Esophagus muscularis mucosa (tissue), 4 donors: Measurements from ENCODE around the gene CHST14. TPM values are rescaled to one million over a fixed set of nuclear protein-coding genes. Genes with fewer than 3 reads are reported as not detected.
A peak's percentile ranks its signal among the peaks of the same experiment; 100 is the strongest.

Experiments
- DNase-seq: peaks from one replicate; pipeline ENCODE4 v3.0.0-alpha.2; 2017; ENCODE audit errors: extremely low spot score
- H3K27ac ChIP-seq, 4 donors: fragments of 200-600 bp; sonication (generic); replicated peaks in 1 of 4; 1 replicate in 3 of 4; 2 replicates in 1 of 4; pipeline ENCODE4 v1.5.1; 2016 to 2019; ENCODE audit warnings: mild to moderate bottlenecking in 1 of 4
- H3K27me3 ChIP-seq, 4 donors: fragments of 200-600 bp; sonication (generic); one replicate each; pipeline versions ENCODE4 v1.5.1 to v1.6.0; 2016 to 2019
- H3K36me3 ChIP-seq, 4 donors: fragments of 200-600 bp; sonication (generic); one replicate each; pipeline ENCODE4 v1.5.1; 2016 to 2019
- H3K4me1 ChIP-seq, 4 donors: fragments of 200-600 bp; sonication (generic); one replicate each; pipeline ENCODE4 v1.5.1; 2016 to 2019
- H3K4me3 ChIP-seq, 4 donors: fragments of 200-600 bp; sonication (generic); 1 replicate in 2 of 4; 2 replicates in 2 of 4; pipeline ENCODE4 v1.5.1; 2016 to 2019; ENCODE audit warnings: mild to moderate bottlenecking in 4 of 4, moderate library complexity in 1 of 4
- H3K9me3 ChIP-seq, 4 donors: fragments of 200-600 bp; sonication (generic); 1 replicate in 3 of 4; 2 replicates in 1 of 4; pipeline ENCODE4 v1.5.1; 2016 to 2019
- CTCF ChIP-seq, 3 experiments: fragments of 200-600 bp in 2 of 3; fragments of 450-650 bp in 1 of 3; sonication (generic) in 2 of 3; IDR thresholded peaks; one replicate each; pipeline ENCODE4 v1.5.1; 2017 to 2019; ENCODE audit warnings: antibody characterized with exemption in 3 of 3, mild to moderate bottlenecking in 2 of 3, moderate library complexity in 1 of 3
- EP300 ChIP-seq: sonication (generic); formaldehyde crosslinking; IDR thresholded peaks from one replicate; pipeline ENCODE4 v1.6.1; 2017; ENCODE audit warnings: antibody characterized with exemption
- POLR2A ChIP-seq: fragments of 450-650 bp; IDR thresholded peaks from one replicate; pipeline ENCODE4 v1.6.1; 2017; ENCODE audit warnings: antibody characterized with exemption, moderate library complexity, mild to moderate bottlenecking, low read depth
- POLR2AphosphoS5 ChIP-seq, 2 donors: sonication (generic); formaldehyde crosslinking; IDR thresholded peaks; one replicate each; pipeline ENCODE4 v1.6.1; 2017; ENCODE audit warnings: antibody characterized with exemption in 2 of 2
- WGBS: methylation state at CpG from one replicate; pipeline ENCODE4 v1.1.5; 2018; 5-methylcytosine and 5-hydroxymethylcytosine counted together
- intact Hi-C: fragments of 100-400 bp; cut with DNase I; formaldehyde crosslinking; loops from one replicate; pipeline ENCODE4 v1.15.1; 2023
- total RNA-seq, 4 donors: library from RNA; depleted of rRNA; stranded (reverse); fragments of >200 nt; gene quantifications; one replicate each; pipeline versions ENCODE4 v1.1.0 to v1.2.1, GENCODE V29; 2016

CHST14 gene
- total RNA-seq, 4 donors from 2014 or later = 7.9 to 16.6 (median 12.5) TPM

- H3K9me3 ChIP-seq = no peaks in the 10 kb centered on the region
- no peaks in the 10 kb centered on the region for H3K27me3 ChIP-seq
- intact Hi-C loops = no loop called here
- TF ChIP-seq EP300 (no peak), CTCF (IDR thresholded peaks at IDR 0.05) (no peak), POLR2A (no peak), POLR2AphosphoS5 (IDR thresholded peaks at IDR 0.05) (no peak)
- no peak for DNase-seq
- no peak overlapping the region for H3K4me3 ChIP-seq
- no peaks in the 10 kb centered on the region for H3K36me3 ChIP-seq
- H3K27ac ChIP-seq = no peak overlapping the region
- H3K4me1 ChIP-seq = no peaks in the 10 kb centered on the region
- WGBS = 93% methylated on average over 2 of the region's 2 CpGs
Measured at GRCh38 chr15:40483919-40484318, 13.1 kb downstream of the CHST14 start.

GRCh38 chr15:40486066-40486770, 15.4 kb downstream of the CHST14 start:
- peak overlapping the region in 1 of 4 donors; percentile 22 for H3K4me3 ChIP-seq
- no peaks in the 10 kb centered on the region for H3K4me1 ChIP-seq
- no peaks in the 10 kb centered on the region for H3K9me3 ChIP-seq
- H3K27me3 ChIP-seq = no peaks in the 10 kb centered on the region
- no peak for TF ChIP-seq POLR2A
- no peak for TF ChIP-seq CTCF (IDR thresholded peaks at IDR 0.05)
- no peak for TF ChIP-seq EP300
- no peak for TF ChIP-seq POLR2AphosphoS5 (IDR thresholded peaks at IDR 0.05)
- no peak for DNase-seq
- H3K36me3 ChIP-seq = no peaks in the 10 kb centered on the region
- 73% methylated on average over 34 of the region's 36 CpGs for WGBS
- H3K27ac ChIP-seq = no peak overlapping the region
- intact Hi-C loops = no loop called here

GRCh38 chr15:40487816-40488682, 17.3 kb downstream of the CHST14 start:
- intact Hi-C loops = no loop called here
- no peaks in the 10 kb centered on the region for H3K27me3 ChIP-seq
- DNase-seq = no peak

More at GRCh38 chr15:40487816-40488682, 17.3 kb downstream of the CHST14 start:
- Histone ChIP-seq H3K9me3 (no peaks in the 10 kb centered on the region), H3K36me3 (no peaks in the 10 kb centered on the region), H3K4me1 (no peaks in the 10 kb centered on the region), H3K27ac (no peak overlapping the region), H3K4me3 (no peak overlapping the region)
- TF ChIP-seq EP300 (no peak), CTCF (IDR thresholded peaks at IDR 0.05) (no peak), POLR2AphosphoS5 (IDR thresholded peaks at IDR 0.05) (no peak), POLR2A (no peak)
- WGBS = 79% methylated on average over 27 of the region's 35 CpGs
